H1 (cell line): ENCODE data around the gene DMXL2. TPM values are rescaled to one million over a fixed set of nuclear protein-coding genes. Genes with fewer than 3 reads are reported as not detected.

ENCODE experiments used
- BRCA1 ChIP-seq: IDR thresholded peaks from 2 replicates; pipeline ENCODE4 v1.6.1; 2012; ENCODE audit warnings: low read depth, low read length, improper control_type of control experiment
- CHD2 ChIP-seq: IDR thresholded peaks from 2 replicates; pipeline ENCODE4 v1.6.1; 2012; ENCODE audit warnings: low read length, improper control_type of control experiment
- HDAC6 ChIP-seq: IDR thresholded peaks from one replicate; pipeline ENCODE4 v1.7.1; 2012; ENCODE audit warnings: low read depth, mild to moderate bottlenecking, inconsistent platforms, low read length, moderate library complexity
- KDM5A ChIP-seq: fragments of 200-600 bp; IDR thresholded peaks from 2 replicates; pipeline ENCODE4 v1.7.1; 2012; ENCODE audit warnings: mild to moderate bottlenecking, low read length, inconsistent platforms, mixed read lengths
- NRF1 ChIP-seq: IDR thresholded peaks from 2 replicates; pipeline ENCODE4 v1.6.1; 2011; ENCODE audit warnings: mild to moderate bottlenecking, low read depth, low read length, improper control_type of control experiment
- PHF8 ChIP-seq: fragments of 200-600 bp; sonication (generic); conservative IDR thresholded peaks from 2 replicates; pipeline ENCODE4 v1.7.1; 2012; ENCODE audit warnings: low read depth, mild to moderate bottlenecking, inconsistent platforms, low read length, moderate library complexity
- SP2 ChIP-seq: IDR thresholded peaks from 2 replicates; pipeline ENCODE4 v1.6.1; 2012; ENCODE audit warnings: mild to moderate bottlenecking, low read length, inconsistent platforms
- SRF ChIP-seq: IDR thresholded peaks from 2 replicates; pipeline ENCODE4 v1.6.1; 2011; ENCODE audit warnings: mild to moderate bottlenecking, low read depth, low read length, moderate library complexity
- TAF7 ChIP-seq: optimal IDR thresholded peaks from 2 replicates; pipeline ENCODE3; 2011; ENCODE audit warnings: low read depth, mild to moderate bottlenecking, inconsistent platforms, low read length, moderate library complexity, borderline replicate concordance
- TBP ChIP-seq: IDR thresholded peaks from 2 replicates; pipeline ENCODE4 v1.6.1; 2011; ENCODE audit warnings: low read depth, low read length, improper control_type of control experiment
- TEAD4 ChIP-seq: IDR thresholded peaks from 2 replicates; pipeline ENCODE4 v1.6.1; 2012; ENCODE audit warnings: low read depth, low read length, inconsistent platforms, mixed read lengths
- polyA plus RNA-seq, 7 experiments: library from polyadenylated mRNA; depleted of rRNA in 3 of 7; stranded (reverse) in 5 of 7; unstranded in 2 of 7; fragments of >200 nt in 5 of 7; fragments of 200-250 nt in 2 of 7; gene quantifications; 1 replicate in 5 of 7; 2 replicates in 1 of 7; 4 replicates in 1 of 7; pipeline versions ENCODE4 v1.2.1 to v1.2.3, GENCODE V29; 2011 to 2013; ENCODE audit warnings: missing spikeins in 2 of 7, mixed read lengths in 2 of 7
- total RNA-seq: library from RNA; stranded (reverse); fragmentation: NEBNext Ultra II Directional; extraction: Animal tissue kit (Norgen Biotek cat#: 25700); gene quantifications from 2 replicates; pipeline ENCODE4 v1.2.1, GENCODE V29; 2021
- TF ChIP-seq, protein P1 (sequence below): IDR thresholded peaks from 2 replicates; pipeline ENCODE4 v1.6.1; 2012; ENCODE audit warnings: inconsistent platforms

DMXL2 gene
- total and polyA plus RNA-seq, 2 of the 8 experiments (the other 6 are each of a cell fraction or from before 2014, with no cell fraction given), result 9.5 to 10.6 TPM

DNA sequence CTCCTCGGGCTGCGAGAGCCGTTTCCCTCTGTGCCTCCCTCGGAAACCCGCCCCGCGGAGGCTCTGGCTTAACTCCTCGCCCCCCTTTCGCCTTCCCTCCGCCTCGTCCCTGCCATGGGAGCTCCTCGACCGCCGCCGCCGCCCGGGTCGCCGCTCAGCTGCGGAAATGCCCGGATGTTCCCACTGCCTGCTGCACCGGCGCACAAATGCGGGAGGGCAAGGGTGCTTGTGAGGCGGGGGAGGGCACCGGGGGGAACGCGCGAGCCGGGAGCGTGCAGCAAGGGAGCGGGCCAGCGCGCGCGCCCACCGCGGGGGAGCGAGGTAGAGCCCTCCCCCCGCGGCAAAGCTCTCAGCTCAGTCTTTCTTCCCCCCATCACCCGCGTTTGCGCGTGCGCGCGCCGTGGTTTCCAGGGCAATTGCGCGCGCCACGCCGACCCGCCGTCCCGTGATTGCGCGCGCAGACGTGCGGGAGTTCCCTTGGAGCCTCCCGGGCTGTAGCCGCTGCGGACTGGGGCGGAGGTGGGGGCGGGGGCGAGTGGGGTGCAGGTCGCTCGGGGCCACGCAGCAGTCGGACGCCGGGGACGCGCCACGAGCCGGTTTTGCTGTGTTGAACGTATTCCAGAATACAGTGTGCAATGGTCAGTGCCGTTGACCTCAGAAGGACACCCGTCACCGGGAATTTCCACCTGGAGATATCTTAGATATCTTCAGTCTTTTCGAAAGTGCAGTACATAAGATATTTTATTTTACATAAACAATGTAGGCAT lies at the start of gene DMXL2 (continued):
- TF ChIP-seq, protein P1, sequence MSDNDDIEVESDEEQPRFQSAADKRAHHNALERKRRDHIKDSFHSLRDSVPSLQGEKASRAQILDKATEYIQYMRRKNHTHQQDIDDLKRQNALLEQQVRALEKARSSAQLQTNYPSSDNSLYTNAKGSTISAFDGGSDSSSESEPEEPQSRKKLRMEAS, result peak; percentile 37; the same call in 1 of the 2 replicates
- no peak for TF ChIP-seq KDM5A
- TF ChIP-seq SP2, result no peak
- TF ChIP-seq NRF1, result peak; percentile 34
- TF ChIP-seq CHD2, result no peak
- no peak for TF ChIP-seq TEAD4
- TF ChIP-seq HDAC6, result no peak
- TF ChIP-seq BRCA1, result no peak
- TF ChIP-seq TAF7, result no peak
- TF ChIP-seq PHF8, result peak; percentile 37; the same call in 1 of the 2 replicates
- TF ChIP-seq SRF, result no peak
- TF ChIP-seq TBP, result peak; percentile 11; the same call in 1 of the 2 replicates
